HG03432 (cell line): ENCODE results near the gene HOXB13.

Experiments
- ATAC-seq: cut with Tn5 transposase; IDR thresholded peaks from one replicate; pipeline ENCODE4 v1.9.1; 2021; ENCODE audit warnings: mild to moderate bottlenecking, moderate library complexity; ENCODE audit not compliant: unreplicated experiment

Gene HOXB13

DNA sequence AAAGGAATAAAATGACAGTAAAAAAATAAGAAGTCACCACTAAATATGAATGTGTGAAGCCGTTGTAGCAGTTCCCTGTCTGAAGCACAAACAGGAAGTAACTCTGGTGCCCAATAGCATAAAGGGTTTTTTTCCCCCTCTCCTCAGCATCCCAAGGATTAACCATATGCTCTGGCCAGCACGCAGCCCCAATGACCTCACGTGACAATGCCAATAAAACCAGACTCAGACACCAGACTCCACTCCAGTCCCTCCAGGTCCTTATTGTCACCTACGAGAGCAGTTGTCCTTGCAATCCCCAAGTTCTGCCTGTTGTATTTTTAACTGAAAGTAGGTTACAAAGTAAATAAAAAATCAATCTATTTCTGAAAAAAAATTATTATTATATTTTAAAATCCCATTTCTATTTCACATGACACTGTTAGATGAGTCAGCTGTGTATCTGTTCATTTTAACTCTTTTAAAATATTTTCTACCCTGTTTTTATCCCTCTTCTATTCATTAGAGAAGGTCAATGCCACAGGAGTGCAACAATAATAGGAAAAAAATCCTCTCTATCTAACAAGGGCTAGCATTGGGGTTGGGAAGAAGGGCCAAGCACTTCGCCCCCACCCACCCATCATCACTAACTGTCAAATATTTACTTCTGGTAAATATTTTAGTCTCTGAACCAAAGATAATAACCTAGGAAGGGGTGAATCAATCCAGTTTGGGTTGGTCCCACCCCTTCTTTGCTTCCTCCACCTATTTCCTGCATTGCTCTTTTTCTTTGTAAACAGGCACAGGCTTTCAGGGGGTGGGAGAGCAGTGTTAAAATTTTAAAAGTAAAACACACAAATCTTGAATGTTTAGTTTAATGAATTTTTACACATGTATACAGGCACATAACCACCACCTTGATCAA, 12.8 kb downstream of the HOXB13 start:
- no peak for ATAC-seq

DNA sequence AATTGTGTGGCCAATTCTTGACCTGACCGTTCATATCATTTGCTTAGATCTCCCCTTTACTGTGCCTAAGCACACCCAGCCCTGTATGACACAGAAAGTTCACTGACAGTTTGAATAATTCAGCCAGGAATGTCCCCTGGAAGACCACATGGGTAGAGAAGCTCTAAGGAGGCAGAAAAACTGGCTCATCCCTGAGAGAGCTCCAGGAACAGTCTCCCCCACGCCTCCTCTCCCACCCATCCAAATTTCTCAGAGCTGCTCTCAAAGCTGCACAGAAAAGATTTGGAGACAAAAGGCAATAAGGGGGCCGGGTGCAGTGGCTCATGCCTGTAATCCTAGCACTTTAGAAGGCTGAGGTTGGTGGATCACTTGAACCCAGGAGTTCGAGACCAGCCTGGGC, 17.4 kb downstream of the HOXB13 start:
- no peak for ATAC-seq

- no peak for ATAC-seq
Measured at GRCh38 chr17:48704361-48705248, 23.9 kb downstream of the HOXB13 start.

DNA sequence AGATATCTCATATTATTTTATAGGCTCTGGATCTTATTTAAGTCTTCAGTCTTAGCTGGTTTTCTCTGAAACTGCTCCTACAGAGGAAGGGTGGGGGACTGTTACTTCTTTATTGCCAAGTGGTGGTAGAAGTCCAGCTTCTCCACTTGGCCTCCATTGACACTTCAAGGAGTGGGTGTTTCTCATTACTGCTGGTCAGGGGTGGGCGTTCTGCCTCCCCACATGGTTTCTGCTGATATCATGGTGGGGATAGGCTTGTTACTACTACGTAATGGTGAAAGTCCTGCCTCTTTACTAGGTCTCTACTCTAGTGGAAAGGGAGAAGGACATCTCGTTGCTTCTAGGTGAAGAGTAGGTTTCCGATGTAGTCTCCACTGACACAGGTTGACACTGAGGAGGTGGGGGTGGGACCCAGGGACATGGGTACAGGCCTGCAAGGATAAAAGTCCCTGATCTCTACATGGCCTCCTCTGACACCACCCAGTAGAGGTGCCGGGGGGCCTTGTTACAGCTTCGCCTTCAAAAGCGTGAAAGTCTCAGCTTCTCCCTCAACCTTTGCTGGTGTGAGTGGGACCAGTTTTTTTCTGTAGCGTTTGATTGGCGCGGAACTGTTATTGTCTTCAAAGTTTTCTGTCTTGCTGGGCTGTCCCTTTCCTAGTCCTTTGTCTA, 26.6 kb downstream of the HOXB13 start:
- no peak for ATAC-seq

DNA sequence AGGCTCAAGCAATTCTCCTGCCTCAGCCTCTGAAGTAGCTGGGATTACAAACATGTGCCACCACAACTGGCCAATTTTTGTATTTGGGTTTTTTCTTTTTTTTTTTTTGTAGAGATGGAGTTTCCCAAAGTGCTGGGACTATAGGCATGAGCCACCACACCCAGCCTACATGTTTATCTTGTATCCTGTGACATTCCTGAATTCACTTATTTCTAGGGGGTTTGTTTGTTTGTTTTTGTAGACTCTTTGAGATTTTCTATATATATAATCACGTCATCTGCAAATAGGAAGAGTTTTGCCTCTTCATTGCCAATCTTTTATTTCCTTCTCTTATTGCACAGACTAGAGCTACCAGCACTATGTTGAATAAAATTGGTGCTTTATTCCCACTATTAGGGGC, 35.4 kb downstream of the HOXB13 start:
- no peak for ATAC-seq

DNA sequence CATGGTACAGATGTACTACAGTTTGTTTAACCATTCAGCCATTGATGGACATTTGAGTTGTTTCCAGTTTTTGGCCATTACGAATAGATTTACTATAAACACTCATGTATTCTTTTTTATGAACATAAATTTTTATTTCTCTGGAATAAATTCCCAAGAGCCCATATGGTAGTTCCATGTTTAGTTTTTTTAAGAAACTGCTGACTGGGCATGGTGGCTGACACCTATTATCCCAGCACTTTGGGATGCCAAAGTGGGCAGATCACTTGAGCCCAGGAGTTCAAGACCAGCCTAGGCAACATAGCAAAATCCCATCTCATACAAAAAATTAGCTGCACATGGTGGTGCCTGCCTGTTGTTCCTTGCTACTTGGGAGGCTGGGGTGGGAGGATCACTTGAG, 36.5 kb downstream of the HOXB13 start:
- no peak for ATAC-seq

DNA sequence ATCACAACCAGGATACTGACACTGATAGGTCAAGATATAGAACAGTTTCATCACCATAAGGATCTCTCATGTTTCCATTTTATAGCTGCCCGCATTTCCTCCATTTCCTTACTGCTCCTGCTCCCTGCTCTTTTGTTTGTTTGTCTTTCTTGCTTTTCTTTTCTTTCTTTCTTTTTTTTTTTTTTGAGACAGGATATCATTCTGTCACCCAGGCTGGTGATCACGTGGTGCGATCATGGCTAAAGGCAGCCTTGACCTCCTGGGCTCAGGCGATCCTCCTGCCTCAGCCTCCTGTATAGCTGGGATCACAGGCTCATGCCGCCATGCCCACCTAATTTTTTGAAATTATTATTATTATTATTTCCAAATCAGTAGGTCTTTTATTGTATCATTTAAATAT, 37.9 kb downstream of the HOXB13 start:
- ATAC-seq = no peak

DNA sequence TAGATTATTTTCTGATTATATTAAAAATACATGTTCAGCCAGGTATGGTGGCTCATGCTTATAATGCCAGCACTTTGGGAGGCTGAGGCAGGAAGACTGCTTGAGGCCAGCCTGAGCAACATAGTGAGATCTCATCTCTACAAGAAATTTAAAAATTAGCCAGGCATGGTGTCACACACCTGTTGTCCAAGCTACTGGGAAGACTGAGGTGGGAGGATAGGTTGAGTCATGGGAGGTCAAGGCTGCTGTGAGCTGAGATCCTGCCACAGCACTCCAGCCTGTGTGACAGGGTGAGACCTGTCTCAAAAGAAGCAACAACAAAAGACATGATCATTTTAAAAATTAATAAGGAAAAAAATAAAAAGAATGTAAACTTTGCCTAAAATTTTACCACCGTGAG, 46.9 kb downstream of the HOXB13 start:
- no peak for ATAC-seq

GRCh38 chr17:48679385-48680096, 49.0 kb downstream of the HOXB13 start:
- ATAC-seq = no peak

- peak; percentile 74 for ATAC-seq
Measured at GRCh38 chr17:48678141-48678971, 50.2 kb downstream of the HOXB13 start.

GRCh38 chr17:48676963-48677558, 51.5 kb downstream of the HOXB13 start:
- no peak for ATAC-seq
